GM21619 (cell line): ENCODE data around the gene PHRF1.
"Not testable (repeated sequence)": the region's sequence is repeated elsewhere in the genome, so short reads cannot be mapped to it uniquely, and the experiment has no call there.

ENCODE experiments used
- ATAC-seq: cut with Tn5 transposase; IDR thresholded peaks from one replicate; pipeline ENCODE4 v1.9.1; 2021; ENCODE audit not compliant: unreplicated experiment

Gene PHRF1

DNA sequence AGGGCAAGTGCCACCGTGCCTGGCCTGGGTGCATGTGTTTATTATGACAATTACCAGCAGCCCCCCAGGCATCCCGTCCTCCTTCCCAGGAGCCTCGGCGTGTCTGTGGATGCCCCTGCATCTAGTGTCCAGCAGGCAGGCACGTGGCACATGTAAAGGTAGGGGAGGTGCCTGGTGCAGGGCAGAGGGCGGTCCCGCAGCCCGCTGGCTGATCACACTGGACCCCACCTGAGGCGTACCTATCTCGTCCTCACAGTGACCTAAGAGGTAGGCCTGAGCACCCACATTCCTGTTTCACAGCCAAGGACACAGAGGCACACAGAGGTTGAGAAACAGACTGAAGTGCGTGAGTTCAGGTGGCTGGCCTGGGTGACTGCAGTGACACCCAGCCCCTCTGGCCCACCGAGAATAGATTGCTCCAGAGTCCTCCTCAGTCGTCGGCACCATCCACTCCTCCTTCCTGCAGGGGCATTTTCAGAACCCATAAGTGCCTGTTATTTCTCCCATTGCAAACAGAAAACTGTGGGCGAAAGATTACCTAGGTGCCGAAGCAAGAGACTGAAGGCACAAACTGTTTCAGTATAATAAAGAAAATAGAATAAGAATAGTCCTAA, 3.0 kb upstream of the PHRF1 start:
- ATAC-seq, result no peak

- not testable (repeated sequence) for ATAC-seq
These were observed 2.2 kb upstream of the PHRF1 start for GRCh38 chr11:574031-574570.

DNA sequence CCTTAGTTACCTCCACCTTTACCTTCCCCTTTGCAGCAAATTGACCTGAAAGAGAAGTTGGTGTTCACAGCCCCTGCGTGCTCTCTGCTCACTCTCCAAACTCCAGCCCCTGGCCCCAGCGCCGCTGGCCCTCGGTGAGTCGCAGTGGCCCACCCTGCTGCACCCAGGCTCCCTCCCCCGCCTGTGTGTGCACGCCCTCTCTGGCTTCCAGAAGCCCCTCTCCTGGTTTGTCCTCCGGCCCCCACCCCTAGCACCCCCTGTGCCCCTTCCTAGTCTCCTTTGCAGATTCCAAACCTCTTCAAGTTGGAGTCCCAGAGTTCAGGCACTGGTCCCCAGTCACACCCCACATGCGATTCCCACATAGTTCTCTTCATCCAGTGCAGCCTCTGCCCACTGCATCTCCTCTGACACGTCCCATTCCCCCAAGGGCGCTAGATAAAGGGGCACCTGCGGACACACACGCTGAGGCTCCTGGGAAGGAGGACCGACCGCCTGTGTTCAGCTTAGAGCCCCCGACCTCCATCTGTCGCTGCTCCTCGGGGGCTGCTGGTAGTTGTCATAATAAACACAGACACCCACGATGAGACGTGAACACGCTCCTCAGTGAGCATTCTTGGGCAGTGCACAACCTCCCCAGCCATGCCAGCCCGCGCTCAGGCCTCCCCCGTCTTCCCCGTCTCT, 1.5 kb upstream of the PHRF1 start:
- ATAC-seq, result no peak

- peak; percentile 32 for ATAC-seq
These were observed 816 bp upstream of the PHRF1 start for GRCh38 chr11:575313-575995.

GRCh38 chr11:576811-577610, 741 bp downstream of the PHRF1 start:
- no peak for ATAC-seq

GRCh38 chr11:577611-577894, 1.3 kb downstream of the PHRF1 start:
- ATAC-seq, result no peak

DNA sequence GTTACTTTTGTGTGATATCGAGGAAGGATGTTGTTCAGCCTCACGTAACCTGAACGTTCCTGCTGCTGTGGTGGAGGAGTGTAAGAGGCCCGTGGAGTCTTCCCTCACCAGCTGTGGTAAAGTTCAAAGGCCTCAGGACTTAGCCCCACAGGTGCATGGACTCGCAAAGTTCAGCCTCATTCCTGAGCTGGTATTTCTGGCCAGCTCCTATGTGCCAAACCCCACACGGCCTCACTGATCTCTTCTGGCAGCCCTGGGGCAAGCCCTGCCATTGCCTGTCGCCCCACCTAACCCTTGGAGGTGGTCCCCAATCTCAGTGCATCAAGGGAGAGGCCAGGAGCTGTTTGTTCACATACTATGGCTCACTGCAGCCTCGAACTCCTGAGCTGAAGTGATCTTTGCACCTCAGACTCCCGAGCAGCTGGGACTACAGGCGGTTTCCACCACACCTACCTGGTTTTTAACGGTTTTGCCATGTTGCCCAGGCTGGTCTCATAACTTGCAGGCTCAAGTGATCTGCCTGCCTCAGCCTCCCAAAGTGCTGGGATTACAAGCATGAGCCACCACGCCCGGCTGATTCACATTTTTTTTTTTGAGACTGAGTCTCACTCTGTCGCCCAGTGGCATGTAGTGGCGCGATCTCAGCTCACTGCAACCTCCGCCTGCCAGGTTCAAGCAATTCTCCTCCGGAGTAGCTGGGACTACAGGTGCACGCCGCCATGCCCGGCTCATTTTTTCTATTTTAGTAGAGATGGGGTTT, 2.2 kb downstream of the PHRF1 start:
- ATAC-seq, result no peak

DNA sequence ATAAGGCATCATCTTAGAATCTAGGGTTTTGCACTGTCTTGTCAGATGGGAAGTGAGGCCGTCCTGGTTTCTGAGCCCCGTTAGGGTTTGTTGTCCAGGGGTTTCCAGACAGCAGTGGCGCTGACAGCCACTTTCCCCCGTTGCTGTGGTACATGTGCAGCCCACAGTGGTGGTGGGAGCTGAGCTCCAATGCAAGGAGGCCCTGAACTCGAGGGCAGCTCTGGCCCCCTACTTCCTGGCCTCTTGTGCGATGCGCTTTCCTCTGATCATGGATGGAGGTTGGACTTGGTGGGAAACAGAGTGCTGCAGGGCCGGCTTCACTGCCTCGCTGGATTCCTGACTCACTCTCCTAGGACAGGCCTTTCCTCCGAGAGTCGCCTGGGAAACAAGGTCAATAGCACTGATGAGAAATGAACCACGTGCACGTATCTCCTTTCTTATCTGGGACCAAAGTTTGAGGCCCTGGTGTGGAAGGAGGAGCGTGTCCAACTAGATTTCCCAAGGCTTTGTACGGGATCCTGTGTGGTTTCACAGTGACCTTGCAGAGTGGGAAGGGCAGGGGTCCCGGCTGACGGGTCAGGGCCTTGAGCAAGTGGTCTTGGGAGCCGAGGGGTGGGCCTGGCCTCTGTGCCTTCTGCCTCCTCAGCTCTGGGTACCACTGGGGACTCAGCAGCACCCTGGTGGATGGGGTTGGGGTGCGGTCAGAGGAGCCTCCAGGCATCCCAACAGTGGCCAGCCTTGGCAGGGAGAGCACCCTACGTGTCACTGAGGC, 3.7 kb downstream of the PHRF1 start:
- no peak for ATAC-seq

GRCh38 chr11:581342-581741, 5.1 kb downstream of the PHRF1 start:
- no peak for ATAC-seq

- ATAC-seq, result no peak
These were observed 5.5 kb downstream of the PHRF1 start for GRCh38 chr11:581752-582151.

- ATAC-seq, result no peak
These were observed 8.0 kb downstream of the PHRF1 start for GRCh38 chr11:584287-584686.

- no peak for ATAC-seq
These were observed 10.4 kb downstream of the PHRF1 start for GRCh38 chr11:586376-587316.

DNA sequence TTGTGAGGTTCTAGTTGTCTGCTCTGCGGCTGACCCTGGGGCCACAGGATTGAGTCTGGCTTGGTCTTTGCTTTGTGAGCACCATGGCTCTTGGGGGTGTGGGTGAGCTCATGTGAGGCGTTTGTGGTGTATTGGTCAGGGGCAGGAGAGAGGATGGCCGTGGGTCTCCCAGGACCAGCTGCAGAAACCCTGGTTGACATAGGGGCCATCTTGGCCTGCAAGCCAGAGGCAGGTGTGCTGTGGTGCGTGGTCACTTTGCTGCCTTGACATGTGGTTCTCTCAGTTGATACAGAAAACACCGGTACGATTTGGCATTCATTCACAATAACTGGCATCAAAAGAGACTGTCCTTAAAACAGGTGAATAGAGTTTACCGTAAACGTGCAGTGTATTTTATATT, 11.3 kb downstream of the PHRF1 start:
- ATAC-seq, result no peak

GRCh38 chr11:587978-588380, 11.7 kb downstream of the PHRF1 start:
- ATAC-seq, result no peak

- no peak for ATAC-seq
These were observed 13.5 kb downstream of the PHRF1 start for GRCh38 chr11:589798-590197.

DNA sequence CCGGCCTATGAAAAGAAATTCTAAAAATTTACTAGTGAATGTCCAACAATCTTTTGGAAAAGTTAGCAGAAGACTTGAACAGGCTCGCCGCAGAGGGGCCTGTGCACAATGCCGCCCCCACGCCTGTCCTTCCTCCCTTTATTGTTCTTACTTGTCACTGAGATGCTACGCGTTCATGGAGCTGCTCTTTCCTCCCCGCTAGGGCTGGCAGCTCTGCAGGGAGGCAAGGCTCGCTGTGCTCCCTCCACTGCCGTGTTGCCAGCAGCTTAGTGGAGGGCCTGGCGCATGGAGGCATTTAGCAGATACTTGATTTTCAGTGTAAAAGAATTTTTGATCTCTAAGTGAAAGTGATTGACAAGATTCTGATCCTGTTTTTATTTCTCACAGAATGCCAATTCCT, 14.7 kb downstream of the PHRF1 start:
- no peak for ATAC-seq

GRCh38 chr11:592501-592900, 16.2 kb downstream of the PHRF1 start:
- no peak for ATAC-seq

- ATAC-seq, result no peak
These were observed 16.6 kb downstream of the PHRF1 start for GRCh38 chr11:592918-593317.

DNA sequence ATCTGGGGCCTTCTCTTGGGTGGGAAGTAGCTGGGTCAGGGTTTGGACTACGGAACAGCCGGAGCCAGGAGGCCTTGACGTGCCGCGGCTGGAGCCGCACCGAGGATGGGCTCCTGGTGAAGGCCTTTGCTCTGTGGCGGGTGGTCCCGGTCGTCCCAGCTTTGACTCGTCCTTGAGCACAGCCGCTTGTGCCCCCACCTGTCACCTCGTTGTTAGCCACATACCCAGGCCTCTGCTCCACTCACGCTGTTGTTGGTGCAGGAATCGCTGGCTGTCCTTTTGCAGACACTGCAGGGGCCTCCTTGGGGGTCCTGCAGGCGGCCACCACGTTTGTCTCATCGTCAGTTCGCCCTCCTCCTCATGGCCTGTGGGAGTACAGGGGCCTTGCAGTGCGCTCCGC, 17.1 kb downstream of the PHRF1 start:
- no peak for ATAC-seq
